Right lobe of liver (tissue), 6 donors: ENCODE measurements around the gene WDFY2. TPM values are rescaled to one million over a fixed set of nuclear protein-coding genes. Genes with fewer than 3 reads are reported as not detected.

Experiments
- ATAC-seq, 4 donors: fragments of 200-7000 bp; cut with Tn5 transposase; one replicate each; pipeline ENCODE4 v1.9.1; 2020; ENCODE audit warnings: mild to moderate bottlenecking in 4 of 4, moderate library complexity in 4 of 4
- DNase-seq, 3 donors: peaks; one replicate each; pipeline ENCODE4 v3.0.0-alpha.2; 2020
- H3K27ac ChIP-seq, 3 donors: fragments of 200-600 bp; one replicate each; pipeline ENCODE4 v1.8.0; 2022
- H3K27me3 ChIP-seq, 2 donors: fragments of 200-600 bp; one replicate each; pipeline ENCODE4 v1.8.0; 2022
- H3K36me3 ChIP-seq, 4 donors: fragments of 200-600 bp; sonication (generic) in 1 of 4; one replicate each; pipeline versions ENCODE4 v1.5.1 to v1.8.0; 2017 to 2022; ENCODE audit warnings: control low read depth in 1 of 4
- H3K4me1 ChIP-seq, 4 donors: fragments of 200-600 bp; sonication (generic) in 1 of 4; one replicate each; pipeline versions ENCODE4 v1.5.1 to v1.8.0; 2017 to 2022; ENCODE audit warnings: control low read depth in 1 of 4
- H3K4me3 ChIP-seq, 3 donors: fragments of 200-600 bp; one replicate each; pipeline ENCODE4 v1.8.0; 2022
- H3K9me3 ChIP-seq, 4 donors: fragments of 200-600 bp; sonication (generic) in 1 of 4; one replicate each; pipeline versions ENCODE4 v1.5.1 to v1.8.0; 2017 to 2022; ENCODE audit warnings: control low read depth in 1 of 4
- CTCF ChIP-seq, 4 donors: fragments of 200-600 bp in 3 of 4; fragments of 450-650 bp in 1 of 4; IDR thresholded peaks; one replicate each; pipeline versions ENCODE4 v1.5.1 to v1.8.0; 2016 to 2022; ENCODE audit warnings: antibody characterized with exemption in 4 of 4, mild to moderate bottlenecking in 2 of 4
- POLR2A ChIP-seq: fragments of 450-650 bp; IDR thresholded peaks from one replicate; pipeline ENCODE4 v1.6.1; 2017; ENCODE audit warnings: antibody characterized with exemption, mild to moderate bottlenecking
- WGBS: methylation state at CpG from one replicate; pipeline ENCODE4 v1.1.6; 2018; ENCODE audit warnings: low coverage, low lambda C conversion rate; ENCODE audit not compliant: insufficient coverage; ENCODE audit errors: missing lambda C conversion rate; 5-methylcytosine and 5-hydroxymethylcytosine counted together
- intact Hi-C, 2 donors: fragments of 100-400 bp; cut with DNase I; formaldehyde crosslinking; loops; one replicate each; pipeline versions ENCODE4 v1.11.2 to v1.14.1; 2022
- total RNA-seq, 6 experiments: library from RNA; depleted of rRNA in 2 of 6; stranded (reverse); fragments of >200 nt in 2 of 6; fragmentation: NEBNext Ultra II Directional in 3 of 6; extraction: Animal tissue kit (Norgen Biotek cat#: 25700) in 3 of 6; gene quantifications; one replicate each; pipeline versions ENCODE4 v1.1.0 to v1.2.4, GENCODE V29; 2016 to 2023
- donor health status: DM: no; HTN: yes; CAD: no.
- donor health status: DM: no; HTN: no; CAD: no.
- donor health status: DM: no; HTN: no; CAD: no.
- donor health status: DM: no; HTN: yes; CAD: no.
- donor health status: DM: no; HTN: yes; CAD: no.

The WDFY2 gene
- total RNA-seq, 6 experiments from 2014 or later = 4.5 to 12.0 (median 7.3) TPM

GRCh38 chr13:51553531-51553930, 30.7 kb upstream of the WDFY2 start:
- intact Hi-C loops = no loop called here
- H3K9me3 ChIP-seq = no peaks in the 10 kb centered on the region
- DNase-seq (no peak), ATAC-seq (no peak)
- no peaks in the 10 kb centered on the region for H3K4me1 ChIP-seq
- 68% methylated on average over 2 of the region's 2 CpGs for WGBS
- H3K27ac ChIP-seq = no peak overlapping the region
- TF ChIP-seq CTCF (IDR thresholded peaks at IDR 0.05) = no peak
- no peak for TF ChIP-seq POLR2A
- no peak overlapping the region for H3K4me3 ChIP-seq
- H3K36me3 ChIP-seq = no peaks in the 10 kb centered on the region
- H3K27me3 ChIP-seq = no peaks in the 10 kb centered on the region

GRCh38 chr13:51556740-51557139, 27.5 kb upstream of the WDFY2 start:
- intact Hi-C loops = no loop called here
- DNase-seq (no peak), ATAC-seq (no peak)
- H3K36me3 ChIP-seq = no peaks in the 10 kb centered on the region
- H3K4me1 ChIP-seq = no peaks in the 10 kb centered on the region
- no peaks in the 10 kb centered on the region for H3K27me3 ChIP-seq
- H3K9me3 ChIP-seq = no peaks in the 10 kb centered on the region
- H3K27ac ChIP-seq = no peak overlapping the region
- H3K4me3 ChIP-seq = no peak overlapping the region
- TF ChIP-seq POLR2A (no peak), CTCF (IDR thresholded peaks at IDR 0.05) (no peak)
- 87% methylated on average over 7 of the region's 7 CpGs for WGBS

GRCh38 chr13:51557438-51557837, 26.8 kb upstream of the WDFY2 start:
- WGBS = 68% methylated on average over 3 of the region's 3 CpGs
- Histone ChIP-seq H3K36me3 (no peaks in the 10 kb centered on the region), H3K4me1 (no peaks in the 10 kb centered on the region), H3K4me3 (no peak overlapping the region), H3K27me3 (no peaks in the 10 kb centered on the region), H3K9me3 (no peaks in the 10 kb centered on the region), H3K27ac (no peak overlapping the region)
- intact Hi-C loops = no loop called here
- TF ChIP-seq CTCF (IDR thresholded peaks at IDR 0.05) (no peak), POLR2A (no peak)
- ATAC-seq (no peak), DNase-seq (no peak)

GRCh38 chr13:51557875-51558612, 26.2 kb upstream of the WDFY2 start:
- H3K36me3 ChIP-seq = no peaks in the 10 kb centered on the region
- no peaks in the 10 kb centered on the region for H3K4me1 ChIP-seq
- no peak overlapping the region for H3K4me3 ChIP-seq
- ATAC-seq (peak in 2 of 4 donors; percentile 52 to 75), DNase-seq (no peak)
- no peak for TF ChIP-seq CTCF (IDR thresholded peaks at IDR 0.05)
- no peak for TF ChIP-seq POLR2A
- WGBS = 47% methylated on average over 10 of the region's 10 CpGs
- intact Hi-C loops = no loop called here
- H3K27me3 ChIP-seq = no peaks in the 10 kb centered on the region
- H3K9me3 ChIP-seq = no peaks in the 10 kb centered on the region
- no peak overlapping the region for H3K27ac ChIP-seq
